ENCODE measurements around the gene SYT5. TPM values are rescaled to one million over a fixed set of nuclear protein-coding genes. Genes with fewer than 3 reads are reported as not detected.

The SYT5 gene
- polyA plus RNA-seq: 2.6 and 7.5 TPM in 2 replicates

DNA sequence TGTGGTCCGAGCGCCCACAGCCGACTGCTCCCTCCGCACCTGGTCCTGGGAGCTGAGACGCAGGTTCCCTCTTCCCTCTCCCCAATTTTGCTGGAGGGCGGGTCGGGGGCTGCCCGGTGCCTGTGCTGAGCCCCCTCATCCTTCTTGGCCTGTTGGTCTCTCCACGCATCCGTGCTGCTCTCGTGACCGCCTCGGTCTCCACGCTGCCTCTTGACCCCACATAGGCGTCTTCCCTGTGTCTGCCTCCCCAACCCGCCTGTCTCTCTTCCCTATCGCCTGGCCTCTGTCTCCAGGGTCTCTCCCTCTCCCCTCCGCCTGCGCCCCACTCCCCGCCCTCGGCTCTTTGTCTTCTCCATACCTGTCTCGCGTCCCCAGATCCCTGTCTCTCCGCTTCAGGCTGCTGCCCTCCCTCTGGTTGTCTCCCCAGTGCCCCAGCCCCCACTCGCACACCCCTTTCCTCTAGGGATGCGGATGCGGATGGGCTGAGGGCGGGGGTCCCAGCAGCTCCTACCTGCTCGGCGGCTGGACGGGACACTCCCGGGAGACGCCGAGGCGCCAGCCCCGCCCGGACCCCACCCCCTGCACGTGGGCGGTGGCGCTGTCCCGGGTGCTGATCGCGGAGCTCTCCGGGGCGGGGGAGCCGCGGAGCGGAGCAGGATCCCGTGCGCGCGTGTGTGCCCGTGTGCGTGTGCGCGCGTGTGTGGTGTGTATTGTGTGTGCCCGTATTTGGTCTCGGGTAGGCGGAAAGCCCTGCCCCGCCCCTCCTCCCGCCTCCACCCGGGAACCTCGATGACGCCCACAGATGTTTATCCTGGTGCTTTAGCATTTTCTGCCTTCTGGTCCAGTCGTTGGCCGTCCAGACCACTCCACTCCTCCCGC, at the start of gene SYT5:
SYT5 (minus strand) TSS at position 684 of the 879 bp plus-strand sequence. CDS start 1,248 bp downstream, outside the sequence.

DNA sequence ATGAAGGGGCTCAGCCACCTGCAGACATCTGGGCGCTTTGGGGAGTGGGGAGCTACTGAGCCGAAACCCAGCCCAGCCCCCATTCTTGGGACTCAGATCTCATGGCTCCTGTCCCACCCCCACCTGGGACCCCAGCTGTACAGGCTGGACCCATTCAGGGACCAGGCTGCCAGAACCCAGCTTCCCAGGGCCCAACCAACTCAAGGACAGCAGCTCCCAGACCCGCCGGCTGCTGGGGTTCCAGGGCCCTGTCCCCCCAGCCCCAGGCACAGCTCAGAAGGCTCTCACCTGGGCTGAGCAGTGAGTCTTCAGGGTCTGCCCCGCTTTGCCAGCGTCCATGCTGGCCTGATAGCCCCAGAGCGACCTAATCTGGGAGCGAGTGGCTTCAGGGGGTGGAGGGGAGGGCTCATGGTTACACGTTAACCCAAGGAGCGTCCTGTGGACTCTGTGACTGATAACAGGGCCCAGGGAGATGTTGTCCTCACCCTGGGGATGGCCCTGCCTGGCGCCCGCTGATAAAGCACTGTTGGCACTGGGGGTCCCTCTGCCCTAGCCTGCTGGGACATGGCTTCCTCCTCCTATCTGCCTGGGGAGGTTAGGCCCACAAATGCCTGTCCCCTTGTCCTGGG, 48.4 kb upstream of the SYT5 start, which contains the start of gene TMEM86B:
TMEM86B (minus strand) TSS at position 361 of the 629 bp plus-strand sequence; CDS start at position 339, 22 bp downstream.

DNA sequence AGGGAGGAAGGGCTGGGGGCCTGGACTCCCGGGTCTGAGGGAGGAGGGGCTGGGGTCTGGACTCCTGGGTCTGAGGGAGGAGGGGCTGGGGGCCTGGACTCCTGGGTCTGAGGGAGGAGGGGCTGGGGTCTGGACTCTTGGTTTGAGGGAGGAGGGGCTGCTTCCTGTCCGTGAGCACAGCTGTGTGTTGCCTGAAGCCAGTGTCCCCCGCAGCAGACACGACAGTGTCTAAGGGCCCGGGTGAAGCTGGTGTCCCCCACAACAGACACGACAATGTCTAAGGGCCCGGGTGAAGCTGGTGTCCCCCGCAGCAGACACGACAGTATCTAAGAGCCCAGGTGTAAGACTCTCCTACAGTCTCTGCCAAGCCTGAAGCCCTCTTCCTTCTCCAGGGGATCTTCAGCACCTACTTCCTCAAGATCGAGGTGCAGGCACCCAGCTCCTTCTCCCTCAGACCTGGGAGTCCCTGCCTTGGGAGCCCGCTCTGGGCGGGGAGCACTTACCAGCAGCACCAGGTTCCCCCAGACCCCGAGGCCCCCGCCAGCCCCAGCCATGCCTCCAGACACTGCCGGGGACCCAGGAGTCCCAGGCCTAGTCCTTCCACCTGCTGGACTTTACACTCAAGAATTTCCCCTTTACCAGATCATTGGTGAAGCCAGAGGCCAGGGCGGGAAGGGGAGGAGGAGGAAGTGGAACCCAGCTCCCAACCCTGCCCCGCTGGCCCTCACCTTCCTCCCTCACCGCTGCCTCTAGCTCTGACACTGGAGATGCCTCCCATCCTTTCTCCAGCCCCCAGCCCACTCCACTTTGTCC, 29.0 kb upstream of the SYT5 start, which contains the start of gene PTPRH:
PTPRH (minus strand) TSS at position 622 of the 813 bp plus-strand sequence; CDS start at position 554, 68 bp downstream.

DNA sequence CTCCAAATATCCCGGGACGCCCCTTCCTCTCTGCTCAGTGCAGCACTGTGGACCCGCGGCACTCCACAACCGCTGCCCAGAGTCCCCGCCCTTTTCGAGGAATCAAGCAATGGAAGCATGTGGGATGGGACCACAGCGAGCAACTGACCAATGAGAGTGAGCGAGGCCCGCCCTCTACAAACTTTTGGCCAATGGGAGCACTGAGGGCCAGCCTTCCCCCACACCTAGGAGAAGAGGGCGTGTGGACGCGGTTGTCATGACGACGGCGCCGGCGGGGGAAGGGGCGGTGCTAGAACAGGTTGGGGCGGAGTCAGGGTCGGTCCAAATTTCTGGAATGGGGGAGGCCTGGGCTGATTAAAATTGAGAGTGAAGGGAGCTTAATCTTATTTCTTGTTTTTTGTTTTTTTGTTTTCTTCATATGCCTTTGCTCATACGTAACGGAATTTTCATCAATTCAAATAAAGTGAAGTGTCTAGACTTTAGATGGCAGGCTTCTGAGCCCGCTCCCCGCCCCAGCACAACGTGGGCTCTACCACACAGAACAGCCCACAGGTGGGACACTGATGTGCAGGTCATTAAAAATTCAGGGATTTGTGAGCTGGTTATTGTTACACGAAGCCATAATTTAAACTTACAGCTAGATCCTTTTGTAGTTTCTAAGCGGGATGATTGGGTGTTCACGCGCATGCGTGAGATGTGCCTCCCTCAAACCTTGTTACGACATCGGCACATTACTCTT, 13.4 kb downstream of the SYT5 start, which contains the start of gene DNAAF3:
DNAAF3 (minus strand) TSS at position 84 of the 739 bp plus-strand sequence. CDS start 200 bp downstream, outside the sequence.

DNA sequence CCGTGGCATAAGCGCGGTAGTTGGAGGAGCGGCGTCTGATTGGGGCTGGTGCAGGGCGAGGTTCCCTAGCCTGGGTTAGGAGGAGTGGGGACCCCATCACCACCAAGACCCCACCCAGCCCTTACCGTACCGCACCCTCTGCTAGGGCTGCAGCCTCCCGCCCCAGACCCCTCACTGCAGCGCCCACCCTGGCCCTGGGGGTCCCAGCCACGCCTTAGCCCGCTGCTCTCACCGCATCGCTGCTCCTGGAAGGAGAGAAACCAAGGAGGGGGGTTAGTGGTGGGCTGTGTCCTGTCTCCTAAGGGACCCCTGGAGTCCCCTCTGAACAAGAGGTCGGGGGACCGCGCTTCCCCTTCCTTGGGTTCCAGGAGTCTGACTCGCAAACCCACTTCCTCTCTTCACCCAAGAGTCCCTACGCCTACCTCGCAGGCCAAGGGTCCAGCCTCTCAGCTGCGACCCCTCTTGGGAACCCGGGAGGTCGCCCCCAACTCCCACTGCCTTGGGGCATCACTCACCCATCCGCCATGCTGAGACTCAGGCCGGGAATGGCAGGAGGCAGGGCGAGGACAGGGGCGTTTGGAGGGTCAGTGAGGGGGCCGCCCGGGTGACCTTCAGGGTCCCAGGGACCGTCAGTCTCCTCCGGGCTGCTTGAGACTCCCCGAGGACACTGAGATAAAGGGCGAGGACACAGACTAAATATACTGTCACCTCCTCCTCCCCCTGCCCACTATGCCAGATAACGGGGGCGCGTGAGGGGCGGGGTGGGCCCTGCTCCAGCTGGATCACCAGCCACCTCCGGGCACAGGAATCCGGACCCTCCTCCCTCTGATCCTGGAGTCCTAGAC, 22.8 kb downstream of the SYT5 start, which contains the start of gene TNNI3:
TNNI3 (minus strand) TSS at position 669 of the 845 bp plus-strand sequence; CDS start at position 526, 143 bp downstream.

DNA sequence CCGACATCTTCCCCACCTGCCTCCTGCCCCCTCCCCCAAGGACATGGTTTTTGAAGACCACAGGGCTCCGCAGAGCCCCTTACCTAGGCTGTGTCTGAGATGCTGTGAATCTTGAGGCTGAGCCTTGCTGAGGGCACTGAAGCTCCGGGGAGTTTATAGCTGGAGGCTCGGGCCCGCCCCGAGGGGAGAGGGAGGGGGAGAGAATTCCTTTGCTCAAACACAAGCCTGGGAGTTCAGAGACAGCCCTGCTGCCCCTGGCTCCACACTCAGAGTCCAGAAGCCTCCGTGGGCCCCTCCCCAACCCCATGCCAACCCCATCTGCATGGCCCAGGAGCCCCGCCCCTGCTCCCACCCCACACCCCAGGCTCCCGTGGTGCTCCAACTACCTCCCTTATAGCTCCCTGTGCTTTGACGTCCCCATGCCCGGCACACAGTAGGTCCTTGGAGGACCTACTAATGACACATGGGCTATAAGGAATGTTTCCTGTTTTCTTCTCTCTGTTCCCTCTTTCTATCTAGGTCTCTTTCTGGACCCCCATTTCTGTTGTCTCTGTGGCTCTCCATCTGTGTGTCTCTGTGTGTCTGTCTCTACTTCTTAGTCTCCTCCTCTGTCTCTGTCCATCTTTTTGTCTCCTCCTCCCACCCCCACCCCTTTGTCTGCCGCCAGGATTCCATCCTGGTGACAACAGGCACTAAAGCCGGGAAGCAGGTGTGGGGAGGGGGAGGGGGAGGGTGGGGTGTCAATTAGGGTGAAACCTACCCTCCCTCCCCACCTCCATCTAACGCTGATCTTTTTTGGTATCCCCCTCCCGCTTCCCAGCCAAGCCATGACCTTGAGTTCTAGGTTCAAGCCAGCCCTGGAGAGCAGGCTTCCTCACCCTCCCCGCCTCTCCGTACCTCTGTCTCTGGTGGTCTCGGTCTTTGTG, 30.7 kb downstream of the SYT5 start, which contains the start of gene TNNT1:
TNNT1 (minus strand) TSS at position 129 of the 926 bp plus-strand sequence. CDS start 2,049 bp downstream, outside the sequence.

Other genes starting within 250 kb of the SYT5 start
- not detected in 2 replicates for gene NLRP7, start 232.8 kb downstream of the SYT5 start, polyA plus RNA-seq
- gene NLRP2, start 213.9 kb downstream of the SYT5 start, polyA plus RNA-seq: 0.27 TPM in 1 of 2 replicates, not detected in the other
- 0.60 and 1.1 TPM in 2 replicates for gene GP6, start 142.0 kb downstream of the SYT5 start, polyA plus RNA-seq
- gene RDH13, start 117.1 kb downstream of the SYT5 start, polyA plus RNA-seq: 3.8 and 5.6 TPM in 2 replicates
- 3.7 TPM in 1 of 2 replicates, not detected in the other for gene EPS8L1, start 104.4 kb downstream of the SYT5 start, polyA plus RNA-seq
- gene PPP1R12C, start 62.7 kb downstream of the SYT5 start, polyA plus RNA-seq: 7.8 and 8.1 TPM in 2 replicates
- 84.0 and 98.2 TPM in 2 replicates for gene TNNT1, start 31.1 kb downstream of the SYT5 start, polyA plus RNA-seq
- not detected in 2 replicates for gene TNNI3, start 22.6 kb downstream of the SYT5 start, polyA plus RNA-seq
- 0.99 TPM in 1 of 2 replicates, not detected in the other for gene DNAAF3, start 13.7 kb downstream of the SYT5 start, polyA plus RNA-seq
- 1.0 TPM in 1 of 2 replicates, not detected in the other for gene PTPRH, start 29.2 kb upstream of the SYT5 start, polyA plus RNA-seq
- gene TMEM86B, start 48.5 kb upstream of the SYT5 start, polyA plus RNA-seq: 0.27 and 1.3 TPM in 2 replicates
- gene PPP6R1, start 78.7 kb upstream of the SYT5 start, polyA plus RNA-seq: 1.3 and 2.7 TPM in 2 replicates
- 5.9 and 10.4 TPM in 2 replicates for gene HSPBP1, start 99.8 kb upstream of the SYT5 start, polyA plus RNA-seq
- gene BRSK1, start 103.7 kb upstream of the SYT5 start, polyA plus RNA-seq: 0.44 and 2.8 TPM in 2 replicates
- gene TMEM150B, start 145.1 kb upstream of the SYT5 start, polyA plus RNA-seq: not detected in 2 replicates
- 0.77 TPM in 1 of 2 replicates, not detected in the other for gene KMT5C, start 159.6 kb upstream of the SYT5 start, polyA plus RNA-seq
- gene COX6B2, start 174.4 kb upstream of the SYT5 start, polyA plus RNA-seq: not detected in 2 replicates
- not detected in 2 replicates for gene GARIN5B, start 183.0 kb upstream of the SYT5 start, polyA plus RNA-seq
- not detected in 2 replicates for gene IL11, start 190.2 kb upstream of the SYT5 start, polyA plus RNA-seq
- gene TMEM190, start 196.5 kb upstream of the SYT5 start, polyA plus RNA-seq: not detected in 2 replicates
- gene TMEM238, start 204.0 kb upstream of the SYT5 start, polyA plus RNA-seq: not detected in 2 replicates
- 339 and 376 TPM in 2 replicates for gene RPL28, start 205.6 kb upstream of the SYT5 start, polyA plus RNA-seq
- gene UBE2S, start 227.5 kb upstream of the SYT5 start, polyA plus RNA-seq: 1.3 and 1.6 TPM in 2 replicates

All from Purkinje cell (primary cell).